Parathyroid adenoma (tissue), 2 donors: ENCODE measurements around the gene DAGLA.

ENCODE experiments used
- H2AFZ ChIP-seq: fragments of 300-600 bp; sonication (generic); one replicate; pipeline ENCODE4 v1.7.0; 2017; ENCODE audit warnings: antibody characterized with exemption, mild to moderate bottlenecking
- H3K27ac ChIP-seq: fragments of 300-600 bp; sonication (generic); one replicate; pipeline ENCODE4 v1.7.0; 2017
- H3K27me3 ChIP-seq: fragments of 300-600 bp; sonication (generic); one replicate; pipeline ENCODE4 v1.7.0; 2017; ENCODE audit warnings: low read length; ENCODE audit not compliant: control insufficient read depth, insufficient read depth
- H3K36me3 ChIP-seq: fragments of 300-600 bp; sonication (generic); one replicate; pipeline ENCODE4 v1.7.0; 2017; ENCODE audit warnings: low read length; ENCODE audit not compliant: control insufficient read depth, insufficient read depth
- H3K4me1 ChIP-seq: fragments of 300-600 bp; sonication (generic); one replicate; pipeline ENCODE4 v1.7.0; 2017; ENCODE audit warnings: control low read depth
- H3K4me2 ChIP-seq: fragments of 300-600 bp; sonication (generic); one replicate; pipeline ENCODE4 v1.7.0; 2017; ENCODE audit warnings: low read length
- H3K4me3 ChIP-seq: fragments of 300-600 bp; sonication (generic); one replicate; pipeline ENCODE4 v1.7.0; 2017; ENCODE audit warnings: low read depth, low read length
- H3K79me2 ChIP-seq: fragments of 300-600 bp; sonication (generic); one replicate; pipeline ENCODE4 v1.7.0; 2017; ENCODE audit warnings: control low read depth
- H3K9ac ChIP-seq: fragments of 300-600 bp; sonication (generic); one replicate; pipeline ENCODE4 v1.7.0; 2017; ENCODE audit warnings: mild to moderate bottlenecking
- H3K9me3 ChIP-seq: fragments of 300-600 bp; sonication (generic); one replicate; pipeline ENCODE4 v1.7.0; 2017; ENCODE audit warnings: low read length; ENCODE audit not compliant: control insufficient read depth
- CTCF ChIP-seq: fragments of 300-600 bp; sonication (generic); IDR thresholded peaks from one replicate; pipeline ENCODE4 v1.7.0; 2017; ENCODE audit warnings: antibody characterized with exemption, mild to moderate bottlenecking
- donor health status: primary hyperparathyroidism.

The DAGLA gene

GRCh38 chr11:61735391-61735790 lies 55.2 kb downstream of the DAGLA start:
- Histone ChIP-seq H3K79me2 (no peaks in the 10 kb centered on the region), H2AFZ (no peak overlapping the region), H3K9me3 (no peaks in the 10 kb centered on the region), H3K27me3 (no peaks in the 10 kb centered on the region), H3K4me3 (no peak overlapping the region), H3K9ac (no peak overlapping the region), H3K4me2 (no peak overlapping the region), H3K4me1 (no peaks in the 10 kb centered on the region), H3K27ac (no peak overlapping the region), H3K36me3 (no peaks in the 10 kb centered on the region)
- TF ChIP-seq CTCF: no peak

DNA sequence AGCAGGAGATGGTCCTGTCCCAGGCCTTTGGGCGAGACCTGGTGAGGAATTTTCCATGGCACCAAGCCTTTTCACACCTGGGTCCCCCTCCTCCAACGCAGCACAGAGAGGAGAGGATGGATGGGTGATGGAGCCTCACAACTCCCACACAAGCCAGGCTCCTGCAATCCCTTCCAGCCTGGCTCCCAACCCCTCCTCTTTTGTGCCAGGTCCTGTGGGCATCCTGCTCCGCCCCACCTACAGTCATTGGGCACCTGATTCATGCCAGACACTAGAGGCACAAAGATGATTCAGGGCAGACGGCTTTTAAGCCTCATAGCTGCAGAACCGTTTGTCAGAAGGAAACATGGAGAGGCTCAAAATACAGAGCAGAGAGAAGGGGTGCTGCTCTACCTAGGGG lies 56.1 kb downstream of the DAGLA start:
- Histone ChIP-seq H2AFZ (no peak overlapping the region), H3K79me2 (no peaks in the 10 kb centered on the region), H3K9ac (no peak overlapping the region), H3K4me2 (no peak overlapping the region), H3K27ac (no peak overlapping the region), H3K27me3 (no peaks in the 10 kb centered on the region), H3K9me3 (no peaks in the 10 kb centered on the region), H3K4me3 (no peak overlapping the region), H3K4me1 (no peaks in the 10 kb centered on the region), H3K36me3 (no peaks in the 10 kb centered on the region)
- no peak for TF ChIP-seq CTCF

- H3K36me3 ChIP-seq: no peaks in the 10 kb centered on the region
- no peak overlapping the region for H3K4me2 ChIP-seq
- no peaks in the 10 kb centered on the region for H3K9me3 ChIP-seq
- no peak overlapping the region for H3K4me3 ChIP-seq
- H3K27ac ChIP-seq: no peak overlapping the region
- TF ChIP-seq CTCF: no peak
- H2AFZ ChIP-seq: no peak overlapping the region
- no peak overlapping the region for H3K9ac ChIP-seq
- H3K27me3 ChIP-seq: no peaks in the 10 kb centered on the region
- no peaks in the 10 kb centered on the region for H3K79me2 ChIP-seq
- H3K4me1 ChIP-seq: no peaks in the 10 kb centered on the region
Observed at GRCh38 chr11:61737131-61737530, 56.9 kb downstream of the DAGLA start.

DNA sequence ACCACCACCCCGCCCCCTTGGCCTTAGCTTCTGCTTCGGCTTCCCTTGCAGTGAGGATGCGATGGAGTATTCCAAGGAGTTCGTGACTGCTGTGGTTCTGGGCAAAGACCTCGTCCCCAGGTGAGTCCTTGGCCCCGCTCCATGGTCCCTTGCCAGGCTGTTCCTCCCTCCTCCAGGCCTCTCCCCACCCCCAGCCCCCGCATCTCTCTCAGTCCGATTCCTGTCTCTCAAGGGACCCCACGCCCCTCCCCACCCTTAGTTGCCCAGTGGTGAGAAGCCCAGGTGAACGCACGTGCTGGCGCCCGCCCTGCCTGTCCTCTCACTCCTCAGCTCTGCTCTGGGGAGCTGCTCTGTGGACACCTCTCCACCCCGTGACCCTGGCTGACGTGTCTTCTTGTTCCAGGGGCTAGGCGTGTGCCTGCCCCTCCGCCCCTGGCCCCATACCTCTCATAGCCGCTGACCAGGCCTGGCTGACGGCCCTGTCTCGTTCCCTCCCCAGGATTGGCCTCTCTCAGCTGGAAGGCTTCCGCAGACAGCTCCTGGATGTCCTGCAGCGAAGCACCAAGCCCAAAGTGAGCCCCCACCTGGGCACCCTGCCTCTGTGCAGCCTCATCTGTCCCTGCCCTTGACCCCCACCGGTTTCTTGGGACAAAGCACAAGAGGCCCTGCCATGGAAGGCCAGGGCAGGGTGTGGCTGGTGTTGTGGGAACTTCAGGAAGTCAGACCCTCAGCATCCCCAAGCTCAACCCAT lies 57.6 kb downstream of the DAGLA start:
- Histone ChIP-seq H3K36me3 (no peaks in the 10 kb centered on the region), H3K4me2 (no peak overlapping the region), H3K27me3 (no peaks in the 10 kb centered on the region), H3K9ac (no peak overlapping the region), H3K4me3 (no peak overlapping the region), H3K27ac (no peak overlapping the region), H2AFZ (no peak overlapping the region), H3K9me3 (no peaks in the 10 kb centered on the region), H3K79me2 (no peaks in the 10 kb centered on the region), H3K4me1 (no peaks in the 10 kb centered on the region)
- TF ChIP-seq CTCF: no peak

- Histone ChIP-seq H3K4me3 (no peak overlapping the region), H2AFZ (no peak overlapping the region), H3K4me2 (no peak overlapping the region), H3K9ac (no peak overlapping the region), H3K4me1 (no peaks in the 10 kb centered on the region), H3K27ac (no peak overlapping the region), H3K79me2 (no peaks in the 10 kb centered on the region), H3K36me3 (no peaks in the 10 kb centered on the region), H3K27me3 (no peaks in the 10 kb centered on the region), H3K9me3 (no peaks in the 10 kb centered on the region)
- no peak for TF ChIP-seq CTCF
Observed at GRCh38 chr11:61738776-61739175, 58.6 kb downstream of the DAGLA start.
